Motor neuron (in vitro differentiated cells): Measurements from ENCODE around the gene RIC3. TPM values are rescaled to one million over a fixed set of nuclear protein-coding genes. Genes with fewer than 3 reads are reported as not detected.
A peak's percentile ranks its signal among the peaks of the same experiment; 100 is the strongest.

Experiments
- ATAC-seq, 8 experiments: fragments of 200-7000 bp; cut with Tn5 transposase; replicated peaks in 6 of 8; 2 replicates each; pipeline ENCODE4 v1.8.0; 2021; ENCODE audit warnings: mild to moderate bottlenecking in 8 of 8, moderate library complexity in 8 of 8
- H3K27ac ChIP-seq, 2 donors: fragments of 250-450 bp; sonication (Bioruptor Pico); 2 replicates each; pipeline ENCODE4 v1.9.0; 2021; ENCODE audit warnings: antibody characterized with exemption in 2 of 2, mild to moderate bottlenecking in 2 of 2, moderate library complexity in 1 of 2
- H3K4me1 ChIP-seq, 2 donors: fragments of 250-450 bp; sonication (Bioruptor Pico); replicated peaks in 1 of 2; 2 replicates each; pipeline ENCODE4 v1.6.1; 2021; ENCODE audit warnings: antibody characterized with exemption in 2 of 2, mild to moderate bottlenecking in 2 of 2, moderate library complexity in 1 of 2
- H3K4me3 ChIP-seq, 5 donors: fragments of 250-450 bp; sonication (Bioruptor Pico); 2 replicates each; pipeline ENCODE4 v1.9.0; 2021; ENCODE audit warnings: antibody characterized with exemption in 5 of 5, mild to moderate bottlenecking in 5 of 5, moderate library complexity in 4 of 5
- WGBS, 10 experiments: fragments of 450-650 bp; shearing (Covaris generic); methylation state at CpG; one replicate each; pipeline ENCODE4 v1.0.0; 2022; 5-methylcytosine and 5-hydroxymethylcytosine counted together
- in situ Hi-C, 9 experiments: fragments of 400-800 bp; cut with MboI; loops; one replicate each; pipeline ENCODE4 v1.15.0; 2021; ENCODE audit warnings: low sequenced_read_pairs in 9 of 9, low pct_unique_long_range_greater_than_20kb in 2 of 9; ENCODE audit not compliant: unreplicated experiment in 9 of 9
- total RNA-seq, 8 experiments: library from RNA; unstranded; fragments of 300-600 nt; gene quantifications; 2 replicates each; pipeline versions ENCODE4 v1.2.3 to v1.2.4, GENCODE V29; 2022

RIC3 gene
- total RNA-seq, 8 experiments from 2014 or later: 0.10 to 48.0 (median 24.3) TPM

- in situ Hi-C loops: no loop called here
- ATAC-seq: no peak
- Histone ChIP-seq H3K4me3 (no peak overlapping the region), H3K4me1 (peaks cover 15 to 17% of the 10 kb centered on the region in 2 donors), H3K27ac (no peak overlapping the region)
- WGBS, 10 experiments: 0 to 83% (median 40%) methylated on average over 1 to 2 of the region's 2 CpGs; no CpG with 5 or more reads in 5 of the 10 experiments
Observed at GRCh38 chr11:8203414-8203715, 34.5 kb upstream of the RIC3 start.

GRCh38 chr11:8202516-8203413 lies 33.9 kb upstream of the RIC3 start:
- WGBS, 10 experiments: 10 to 99% (median 83%) methylated on average over 1 to 10 of the region's 11 CpGs; no CpG with 5 or more reads in 3 of the 10 experiments
- peaks cover 15 to 17% of the 10 kb centered on the region in 2 donors for H3K4me1 ChIP-seq
- in situ Hi-C loops: no loop called here
- ATAC-seq: no peak
- no peak overlapping the region for H3K4me3 ChIP-seq
- H3K27ac ChIP-seq: no peak overlapping the region

- Histone ChIP-seq H3K4me1 (peaks cover 10 to 12% of the 10 kb centered on the region in 2 donors), H3K27ac (no peak overlapping the region), H3K4me3 (no peak overlapping the region)
- 17 to 71% (median 43%) methylated on average over 1 to 3 of the region's 4 CpGs; no CpG with 5 or more reads in 2 of the 10 experiments for WGBS, 10 experiments
- ATAC-seq: no peak
- in situ Hi-C loops: no loop called here
Observed at GRCh38 chr11:8201644-8202365, 33.0 kb upstream of the RIC3 start.

GRCh38 chr11:8199676-8200075 lies 30.9 kb upstream of the RIC3 start:
- no peak overlapping the region for H3K4me3 ChIP-seq
- ATAC-seq: no peak
- H3K4me1 ChIP-seq: no peaks in the 10 kb centered on the region
- in situ Hi-C loops: loop anchor here in 1 of 9 experiments (25.0 kb wide), 1 partner anchor 363 kb away; no protein-coding TSS in a partner anchor
- no peak overlapping the region for H3K27ac ChIP-seq
- 100% methylated on average over 1 of the region's 2 CpGs; no CpG with 5 or more reads in 9 of the 10 experiments for WGBS, 10 experiments

- H3K4me1 ChIP-seq: peaks cover 0 to 2% of the 10 kb centered on the region in 2 donors
- H3K4me3 ChIP-seq: no peak overlapping the region
- H3K27ac ChIP-seq: no peak overlapping the region
- in situ Hi-C loops: loop anchor here in 1 of 9 experiments (25.0 kb wide), 1 partner anchor 366 kb away; no protein-coding TSS in a partner anchor
- ATAC-seq: no peak
Observed at GRCh38 chr11:8196749-8197148, 27.9 kb upstream of the RIC3 start.

- no peak for ATAC-seq
- in situ Hi-C loops: loop anchor here in 1 of 9 experiments (25.0 kb wide), 1 partner anchor 367 kb away; no protein-coding TSS in a partner anchor
- peaks cover 0 to 2% of the 10 kb centered on the region in 2 donors for H3K4me1 ChIP-seq
- 0 to 100% (median 49%) methylated on average over 1 to 4 of the region's 4 CpGs; no CpG with 5 or more reads in 1 of the 10 experiments for WGBS, 10 experiments
- no peak overlapping the region for H3K27ac ChIP-seq
- no peak overlapping the region for H3K4me3 ChIP-seq
Observed at GRCh38 chr11:8194956-8195355, 26.1 kb upstream of the RIC3 start.

GRCh38 chr11:8192896-8193209 lies 24.0 kb upstream of the RIC3 start:
- in situ Hi-C loops: loop anchor here in 1 of 9 experiments (25.0 kb wide), 1 partner anchor 369 kb away; no protein-coding TSS in a partner anchor
- WGBS, 10 experiments: 20 to 92% (median 67%) methylated on average over 1 to 2 of the region's 5 CpGs; no CpG with 5 or more reads in 6 of the 10 experiments
- Histone ChIP-seq H3K4me1 (peaks cover 0 to 2% of the 10 kb centered on the region in 2 donors), H3K4me3 (no peak overlapping the region), H3K27ac (no peak overlapping the region)
- peak; percentile 16 to 63 (median 56) for ATAC-seq

GRCh38 chr11:8192016-8192895 lies 23.4 kb upstream of the RIC3 start:
- 0 to 96% (median 67%) methylated on average over 1 to 12 of the region's 19 CpGs for WGBS, 10 experiments
- H3K27ac ChIP-seq: no peak overlapping the region
- peaks cover 0 to 2% of the 10 kb centered on the region in 2 donors for H3K4me1 ChIP-seq
- in situ Hi-C loops: loop anchor here in 1 of 9 experiments (25.0 kb wide), 1 partner anchor 370 kb away; no protein-coding TSS in a partner anchor
- peak; percentile 78 to 99 (median 93) for ATAC-seq
- no peak overlapping the region for H3K4me3 ChIP-seq

GRCh38 chr11:8190431-8190830 lies 21.6 kb upstream of the RIC3 start:
- peaks cover 0 to 2% of the 10 kb centered on the region in 2 donors for H3K4me1 ChIP-seq
- peak in 3 of 8 experiments; percentile 56 to 88 (median 72) for ATAC-seq
- in situ Hi-C loops: loop anchor here in 1 of 9 experiments (25.0 kb wide), 1 partner anchor 372 kb away; no protein-coding TSS in a partner anchor
- WGBS, 10 experiments: 0 to 86% (median 4%) methylated on average over 1 to 2 of the region's 2 CpGs; no CpG with 5 or more reads in 4 of the 10 experiments
- H3K4me3 ChIP-seq: no peak overlapping the region
- H3K27ac ChIP-seq: no peak overlapping the region

GRCh38 chr11:8186429-8186828 lies 17.6 kb upstream of the RIC3 start:
- ATAC-seq: no peak
- Histone ChIP-seq H3K4me3 (no peak overlapping the region), H3K27ac (no peak overlapping the region), H3K4me1 (no peaks in the 10 kb centered on the region)
- in situ Hi-C loops: loop anchor here in 1 of 9 experiments (25.0 kb wide), 1 partner anchor 376 kb away; no protein-coding TSS in a partner anchor
- 0 to 100% (median 77%) methylated on average over 1 to 2 of the region's 2 CpGs; no CpG with 5 or more reads in 1 of the 10 experiments for WGBS, 10 experiments

- Histone ChIP-seq H3K4me3 (no peak overlapping the region), H3K4me1 (no peaks in the 10 kb centered on the region), H3K27ac (no peak overlapping the region)
- ATAC-seq: no peak
- in situ Hi-C loops: loop anchor here in 1 of 9 experiments (25.0 kb wide), 1 partner anchor 379 kb away; no protein-coding TSS in a partner anchor
- WGBS, 10 experiments: 28 to 87% (median 69%) methylated on average over 3 to 5 of the region's 5 CpGs
Observed at GRCh38 chr11:8183111-8183510, 14.3 kb upstream of the RIC3 start.

GRCh38 chr11:8180469-8180868 lies 11.6 kb upstream of the RIC3 start:
- ATAC-seq: no peak
- Histone ChIP-seq H3K4me1 (no peaks in the 10 kb centered on the region), H3K27ac (no peak overlapping the region), H3K4me3 (no peak overlapping the region)
- in situ Hi-C loops: loop anchor here in 1 of 9 experiments (25.0 kb wide), 1 partner anchor 382 kb away; no protein-coding TSS in a partner anchor
- WGBS, 10 experiments: 22 to 76% (median 60%) methylated on average over 1 to 4 of the region's 4 CpGs; no CpG with 5 or more reads in 4 of the 10 experiments
